ENCODE results near the gene MAFB. TPM values are rescaled to one million over a fixed set of nuclear protein-coding genes. Genes with fewer than 3 reads are reported as not detected.

The MAFB gene
- total and polyA plus RNA-seq, 4 donors = 7.7 to 161 (median 41.3) TPM

DNA sequence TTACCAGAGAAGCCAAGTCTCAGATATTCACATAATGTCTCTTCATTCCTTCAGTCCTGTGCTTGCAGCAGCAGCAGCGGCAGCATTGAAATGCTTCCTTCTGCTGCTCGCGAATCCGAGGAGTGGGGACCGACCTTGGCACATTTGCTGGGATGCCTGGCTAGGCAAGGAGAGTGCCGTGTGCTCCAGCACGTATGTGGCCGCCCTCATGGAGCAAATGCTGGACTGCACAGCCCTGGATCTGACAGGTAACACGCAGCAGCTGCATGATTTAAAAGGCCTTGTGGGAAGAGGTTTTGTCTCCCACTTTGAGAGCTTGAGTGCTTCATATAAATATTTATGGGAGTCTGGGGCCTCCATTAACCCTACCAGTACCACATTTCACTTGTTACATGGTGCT lies 9.9 kb downstream of the MAFB start:
- 81 to 86% methylated on average over 9 of the region's 9 CpGs for WGBS, 2 donors
- no peak overlapping the region for H3K9ac ChIP-seq (ENCODE audit: insufficient read depth in 1 of 2, low read length in 2 of 2)
- H3K36me3 ChIP-seq (ENCODE audit: control insufficient read depth in 4 of 4, insufficient read depth in 4 of 4, low read length in 4 of 4) = no peaks in the 10 kb centered on the region
- H3K4me1 ChIP-seq (ENCODE audit: control insufficient read depth in 5 of 5, insufficient read depth in 5 of 5, low read length in 5 of 5) = peaks cover 0 to 49% (median 8%) of the 10 kb centered on the region in 5 donors
- DNase-seq = peak in 1 of 3 donors; percentile 38
- TF ChIP-seq, protein P1, sequence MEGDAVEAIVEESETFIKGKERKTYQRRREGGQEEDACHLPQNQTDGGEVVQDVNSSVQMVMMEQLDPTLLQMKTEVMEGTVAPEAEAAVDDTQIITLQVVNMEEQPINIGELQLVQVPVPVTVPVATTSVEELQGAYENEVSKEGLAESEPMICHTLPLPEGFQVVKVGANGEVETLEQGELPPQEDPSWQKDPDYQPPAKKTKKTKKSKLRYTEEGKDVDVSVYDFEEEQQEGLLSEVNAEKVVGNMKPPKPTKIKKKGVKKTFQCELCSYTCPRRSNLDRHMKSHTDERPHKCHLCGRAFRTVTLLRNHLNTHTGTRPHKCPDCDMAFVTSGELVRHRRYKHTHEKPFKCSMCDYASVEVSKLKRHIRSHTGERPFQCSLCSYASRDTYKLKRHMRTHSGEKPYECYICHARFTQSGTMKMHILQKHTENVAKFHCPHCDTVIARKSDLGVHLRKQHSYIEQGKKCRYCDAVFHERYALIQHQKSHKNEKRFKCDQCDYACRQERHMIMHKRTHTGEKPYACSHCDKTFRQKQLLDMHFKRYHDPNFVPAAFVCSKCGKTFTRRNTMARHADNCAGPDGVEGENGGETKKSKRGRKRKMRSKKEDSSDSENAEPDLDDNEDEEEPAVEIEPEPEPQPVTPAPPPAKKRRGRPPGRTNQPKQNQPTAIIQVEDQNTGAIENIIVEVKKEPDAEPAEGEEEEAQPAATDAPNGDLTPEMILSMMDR (IDR thresholded peaks at IDR 0.05; ENCODE audit: control extremely low read depth, extremely low read depth) = no peak
- H3K4me3 ChIP-seq = no peak overlapping the region
- H3K27me3 ChIP-seq (ENCODE audit: control insufficient read depth in 3 of 3, insufficient read depth in 3 of 3, low read length in 2 of 3) = peaks cover 0 to 26% (median 5%) of the 10 kb centered on the region in 3 donors
- H3K9me3 ChIP-seq (ENCODE audit: control insufficient read depth in 4 of 4, insufficient read depth in 3 of 4, low read length in 3 of 4) = no peaks in the 10 kb centered on the region
- ATAC-seq (ENCODE audit: insufficient read depth, low FRiP score) = no peak
- no peak overlapping the region for H3K27ac ChIP-seq (ENCODE audit: low read depth in 1 of 2, low read length in 1 of 2)

DNA sequence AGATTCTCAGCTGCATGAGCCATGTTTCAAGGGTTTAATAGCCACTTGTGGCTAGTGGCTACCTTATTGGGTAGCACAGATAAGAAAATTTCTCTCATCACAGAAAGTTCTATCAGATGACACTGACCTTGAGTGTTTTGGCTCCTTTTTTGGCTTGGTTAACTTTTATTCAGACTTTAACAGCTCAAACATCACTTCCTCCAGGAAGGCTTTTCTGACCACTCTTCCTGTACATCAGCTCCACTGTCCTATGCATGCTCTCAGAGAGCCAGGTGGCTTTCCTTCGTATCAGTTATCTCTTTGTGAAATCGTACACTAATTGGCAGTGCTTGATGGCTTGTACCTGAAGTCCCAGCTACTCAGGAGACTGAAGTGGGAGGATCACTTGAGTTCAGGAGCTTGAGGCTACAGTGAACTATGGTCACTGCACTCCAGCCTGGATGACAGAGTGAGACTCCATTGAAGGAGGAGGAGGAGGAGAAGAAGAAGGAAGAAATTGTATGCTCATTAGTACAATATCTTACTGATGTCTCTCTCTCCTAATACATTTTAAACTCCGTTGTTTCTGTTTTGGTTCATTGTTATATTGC lies 10.7 kb downstream of the MAFB start:
- peaks cover 0 to 41% (median 8%) of the 10 kb centered on the region in 5 donors for H3K4me1 ChIP-seq (ENCODE audit: control insufficient read depth in 5 of 5, insufficient read depth in 5 of 5, low read length in 5 of 5)
- TF ChIP-seq, protein P1 (IDR thresholded peaks at IDR 0.05; ENCODE audit: control extremely low read depth, extremely low read depth) = no peak
- DNase-seq (no peak), ATAC-seq (ENCODE audit: insufficient read depth, low FRiP score) (no peak)
- no peak overlapping the region for H3K4me3 ChIP-seq
- WGBS, 2 donors = 44 to 45% methylated on average over 3 of the region's 3 CpGs
- no peak overlapping the region for H3K9ac ChIP-seq (ENCODE audit: insufficient read depth in 1 of 2, low read length in 2 of 2)
- H3K27me3 ChIP-seq (ENCODE audit: control insufficient read depth in 3 of 3, insufficient read depth in 3 of 3, low read length in 2 of 3) = peaks cover 0 to 20% (median 0%) of the 10 kb centered on the region in 3 donors
- H3K36me3 ChIP-seq (ENCODE audit: control insufficient read depth in 4 of 4, insufficient read depth in 4 of 4, low read length in 4 of 4) = no peaks in the 10 kb centered on the region
- no peak overlapping the region for H3K27ac ChIP-seq (ENCODE audit: low read depth in 1 of 2, low read length in 1 of 2)
- H3K9me3 ChIP-seq (ENCODE audit: control insufficient read depth in 4 of 4, insufficient read depth in 3 of 4, low read length in 3 of 4) = no peaks in the 10 kb centered on the region

DNA sequence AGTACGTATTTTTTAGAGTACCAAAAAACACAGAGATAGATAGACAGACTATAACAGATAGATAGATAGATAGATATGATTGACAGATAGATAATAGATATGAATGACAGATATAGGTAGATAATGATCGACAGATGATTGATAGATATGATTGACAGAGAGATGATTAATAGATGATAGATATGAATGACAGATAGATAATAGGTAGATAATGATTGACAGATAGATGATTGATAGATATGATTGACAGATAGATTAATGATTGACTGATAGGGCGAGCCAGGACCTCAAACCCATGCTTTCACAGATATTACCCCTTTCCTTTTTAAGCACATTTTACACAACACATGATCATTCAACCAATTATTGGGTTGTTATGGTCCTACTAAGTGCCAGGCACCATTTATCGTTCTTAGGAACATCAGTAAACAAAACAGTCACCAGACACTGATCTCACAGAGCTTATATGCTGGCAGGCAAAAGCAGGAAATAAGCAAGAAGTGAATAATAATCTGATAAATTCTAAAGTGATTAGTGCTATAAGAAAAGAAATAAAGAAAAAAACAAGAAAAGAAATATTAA lies 11.6 kb downstream of the MAFB start:
- Histone ChIP-seq H3K4me3 (no peak overlapping the region), H3K36me3 (ENCODE audit: control insufficient read depth in 4 of 4, insufficient read depth in 4 of 4, low read length in 4 of 4) (no peaks in the 10 kb centered on the region), H3K9ac (ENCODE audit: insufficient read depth in 1 of 2, low read length in 2 of 2) (no peak overlapping the region), H3K27ac (ENCODE audit: low read depth in 1 of 2, low read length in 1 of 2) (no peak overlapping the region), H3K27me3 (ENCODE audit: control insufficient read depth in 3 of 3, insufficient read depth in 3 of 3, low read length in 2 of 3) (peaks cover 0 to 20% (median 0%) of the 10 kb centered on the region in 3 donors), H3K9me3 (ENCODE audit: control insufficient read depth in 4 of 4, insufficient read depth in 3 of 4, low read length in 3 of 4) (no peaks in the 10 kb centered on the region), H3K4me1 (ENCODE audit: control insufficient read depth in 5 of 5, insufficient read depth in 5 of 5, low read length in 5 of 5) (peaks cover 0 to 33% (median 7%) of the 10 kb centered on the region in 5 donors)
- 81 to 86% methylated on average over 4 of the region's 4 CpGs for WGBS, 2 donors
- TF ChIP-seq, protein P1 (IDR thresholded peaks at IDR 0.05; ENCODE audit: control extremely low read depth, extremely low read depth) = no peak
- ATAC-seq (ENCODE audit: insufficient read depth, low FRiP score) (no peak), DNase-seq (peak in 1 of 3 donors; percentile 27)
